ENCODE measurements around the gene TMEM183A. TPM values are rescaled to one million over a fixed set of nuclear protein-coding genes. Genes with fewer than 3 reads are reported as not detected.
"Not testable (repeated sequence)": the region's sequence is repeated elsewhere in the genome, so short reads cannot be mapped to it uniquely, and the experiment has no call there.

Gene TMEM183A
- total RNA-seq, 4 donors from 2014 or later, result 39.4 to 77.4 (median 66.5) TPM

- TF ChIP-seq CTCF (IDR thresholded peaks at IDR 0.05) (no peak), POLR2A (IDR thresholded peaks at IDR 0.05) (no peak)
- Histone ChIP-seq H3K4me1 (peaks cover 0 to 3% (median 0%) of the 10 kb centered on the region in 3 donors), H3K36me3 (no peaks in the 10 kb centered on the region), H3K27ac (no peak overlapping the region), H3K9me3 (no peaks in the 10 kb centered on the region), H3K27me3 (peaks cover 0 to 42% (median 0%) of the 10 kb centered on the region in 4 donors), H3K4me3 (no peak overlapping the region)
- WGBS, 2 donors, result 25 to 34% methylated on average over 3 of the region's 3 CpGs
- DNase-seq, result no peak
- intact Hi-C loops (cut with DNase I), result no loop called here
Measured at GRCh38 chr1:202976633-202977032, 30.5 kb upstream of the TMEM183A start.

GRCh38 chr1:202979459-202979858, 27.7 kb upstream of the TMEM183A start:
- Histone ChIP-seq H3K27ac (no peak overlapping the region), H3K4me3 (no peak overlapping the region), H3K9me3 (no peaks in the 10 kb centered on the region), H3K27me3 (peaks cover 0 to 42% (median 0%) of the 10 kb centered on the region in 4 donors), H3K36me3 (no peaks in the 10 kb centered on the region), H3K4me1 (peaks cover 0 to 3% (median 0%) of the 10 kb centered on the region in 3 donors)
- no peak for DNase-seq
- WGBS, 2 donors, result 85 to 88% methylated on average over 2 of the region's 2 CpGs
- no peak for TF ChIP-seq CTCF (IDR thresholded peaks at IDR 0.05)
- TF ChIP-seq POLR2A (IDR thresholded peaks at IDR 0.05), result no peak
- intact Hi-C loops (cut with DNase I), result no loop called here

- 77 to 79% methylated on average over 2 of the region's 2 CpGs for WGBS, 2 donors
- Histone ChIP-seq H3K4me1 (no peaks in the 10 kb centered on the region), H3K4me3 (no peak overlapping the region), H3K9me3 (no peaks in the 10 kb centered on the region), H3K36me3 (no peaks in the 10 kb centered on the region), H3K27me3 (peaks cover 0 to 30% (median 0%) of the 10 kb centered on the region in 4 donors), H3K27ac (no peak overlapping the region)
- intact Hi-C loops (cut with DNase I), result no loop called here
- TF ChIP-seq POLR2A (IDR thresholded peaks at IDR 0.05) (no peak), CTCF (IDR thresholded peaks at IDR 0.05) (no peak)
- no peak for DNase-seq
Measured at GRCh38 chr1:202981939-202982338, 25.2 kb upstream of the TMEM183A start.

GRCh38 chr1:202982715-202983430, 24.3 kb upstream of the TMEM183A start:
- peaks cover 0 to 28% (median 0%) of the 10 kb centered on the region in 4 donors for H3K27me3 ChIP-seq
- no peaks in the 10 kb centered on the region for H3K36me3 ChIP-seq
- H3K9me3 ChIP-seq, result no peaks in the 10 kb centered on the region
- DNase-seq, result no peak
- TF ChIP-seq POLR2A (IDR thresholded peaks at IDR 0.05) (no peak), CTCF (IDR thresholded peaks at IDR 0.05) (no peak)
- no peak overlapping the region for H3K27ac ChIP-seq
- no peaks in the 10 kb centered on the region for H3K4me1 ChIP-seq
- WGBS, 2 donors, result 60 to 76% methylated on average over 2 to 3 of the region's 3 CpGs
- intact Hi-C loops (cut with DNase I), result no loop called here
- no peak overlapping the region for H3K4me3 ChIP-seq

GRCh38 chr1:202986120-202986519, 21.1 kb upstream of the TMEM183A start:
- 87 to 89% methylated on average over 5 to 6 of the region's 9 CpGs for WGBS, 2 donors
- DNase-seq; H3K9me3 ChIP-seq; H3K4me3 ChIP-seq; H3K4me1 ChIP-seq; H3K36me3 ChIP-seq; H3K27ac ChIP-seq; intact Hi-C loops (cut with DNase I): not testable (repeated sequence)
- H3K27me3 ChIP-seq, result peaks cover 0 to 27% (median 0%) of the 10 kb centered on the region in 4 donors
